SU-DHL-6 (cell line): ENCODE data around the gene UROD.

Experiments used
- EZH2phosphoT487 ChIP-seq: fragments of 200-600 bp; sonication (generic), shearing (Covaris generic); conservative IDR thresholded peaks from 2 replicates; pipeline ENCODE4 v1.6.1; 2018; ENCODE audit warnings: mild to moderate bottlenecking, antibody characterized with exemption, low read length, moderate library complexity, mixed read lengths
- TF ChIP-seq, protein P1 (sequence below): fragments of 200-600 bp; sonication (generic); IDR thresholded peaks from one replicate; pipeline ENCODE4 v1.5.1; 2017; ENCODE audit warnings: antibody characterized with exemption, mild to moderate bottlenecking, low read length, moderate library complexity; ENCODE audit not compliant: insufficient read depth, poor library complexity, severe bottlenecking

DNA sequence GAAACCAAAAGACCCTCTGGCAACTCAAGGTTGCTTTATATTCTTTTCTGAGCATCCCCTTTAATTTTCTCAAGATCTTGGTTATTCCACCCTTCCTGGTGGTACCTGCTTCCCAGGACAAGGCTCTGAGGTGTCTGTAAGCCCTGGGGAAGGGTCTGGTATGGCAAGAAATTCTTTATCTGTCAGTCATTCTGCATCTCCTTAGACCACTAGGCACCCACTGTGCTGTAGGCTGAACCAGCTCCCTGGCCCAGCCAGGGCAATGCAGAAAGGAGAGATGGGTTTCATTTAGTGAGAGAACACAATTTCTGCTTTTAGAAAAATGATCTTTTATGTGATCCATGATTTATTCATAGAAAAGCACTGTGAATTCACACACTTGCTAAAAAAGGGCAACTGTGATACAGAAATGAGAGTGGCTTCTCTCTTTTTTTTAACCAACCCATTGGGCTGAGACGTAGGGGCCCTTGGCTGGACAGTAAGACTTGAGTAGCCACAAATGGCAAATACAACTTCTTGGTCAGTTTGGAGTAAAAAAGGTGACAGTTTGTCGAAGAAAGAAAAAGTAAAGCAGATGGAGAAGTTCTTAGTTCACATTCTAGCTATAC lies 4.1 kb downstream of the UROD start:
- TF ChIP-seq, protein P1, sequence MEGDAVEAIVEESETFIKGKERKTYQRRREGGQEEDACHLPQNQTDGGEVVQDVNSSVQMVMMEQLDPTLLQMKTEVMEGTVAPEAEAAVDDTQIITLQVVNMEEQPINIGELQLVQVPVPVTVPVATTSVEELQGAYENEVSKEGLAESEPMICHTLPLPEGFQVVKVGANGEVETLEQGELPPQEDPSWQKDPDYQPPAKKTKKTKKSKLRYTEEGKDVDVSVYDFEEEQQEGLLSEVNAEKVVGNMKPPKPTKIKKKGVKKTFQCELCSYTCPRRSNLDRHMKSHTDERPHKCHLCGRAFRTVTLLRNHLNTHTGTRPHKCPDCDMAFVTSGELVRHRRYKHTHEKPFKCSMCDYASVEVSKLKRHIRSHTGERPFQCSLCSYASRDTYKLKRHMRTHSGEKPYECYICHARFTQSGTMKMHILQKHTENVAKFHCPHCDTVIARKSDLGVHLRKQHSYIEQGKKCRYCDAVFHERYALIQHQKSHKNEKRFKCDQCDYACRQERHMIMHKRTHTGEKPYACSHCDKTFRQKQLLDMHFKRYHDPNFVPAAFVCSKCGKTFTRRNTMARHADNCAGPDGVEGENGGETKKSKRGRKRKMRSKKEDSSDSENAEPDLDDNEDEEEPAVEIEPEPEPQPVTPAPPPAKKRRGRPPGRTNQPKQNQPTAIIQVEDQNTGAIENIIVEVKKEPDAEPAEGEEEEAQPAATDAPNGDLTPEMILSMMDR: no peak
- TF ChIP-seq EZH2phosphoT487: no peak
